Thymus (tissue), 11 donors: Measurements from ENCODE around the gene HAND1. TPM values are rescaled to one million over a fixed set of nuclear protein-coding genes. Genes with fewer than 3 reads are reported as not detected.

Experiments
- DNase-seq, 9 donors: peaks; one replicate each; pipeline ENCODE4 v3.0.0-alpha.2; 2013; ENCODE audit warnings: low spot score in 9 of 9, low read depth in 6 of 9, missing footprints in 1 of 9
- H3K27ac ChIP-seq, 2 donors: one replicate each; pipeline ENCODE4 v1.5.1; 2013; ENCODE audit warnings: control low read depth in 1 of 2, low read depth in 1 of 2, low read length in 1 of 2, mild to moderate bottlenecking in 1 of 2, moderate library complexity in 1 of 2
- H3K27me3 ChIP-seq, 2 donors: one replicate each; pipeline ENCODE4 v1.5.1; 2013; ENCODE audit warnings: low read length in 1 of 2; ENCODE audit not compliant: control insufficient read depth in 2 of 2, insufficient read depth in 1 of 2
- H3K36me3 ChIP-seq, 2 donors: one replicate each; pipeline ENCODE4 v1.5.1; 2013; ENCODE audit warnings: low read length in 1 of 2, mild to moderate bottlenecking in 1 of 2, moderate library complexity in 1 of 2; ENCODE audit not compliant: control insufficient read depth in 2 of 2, insufficient read depth in 2 of 2
- H3K4me1 ChIP-seq, 2 donors: one replicate each; pipeline ENCODE4 v1.5.1; 2013; ENCODE audit warnings: low read length in 2 of 2; ENCODE audit not compliant: control insufficient read depth in 2 of 2, insufficient read depth in 2 of 2
- H3K4me3 ChIP-seq, 2 donors: one replicate each; pipeline ENCODE4 v1.5.1; 2013; ENCODE audit warnings: low read length in 2 of 2, control low read depth in 1 of 2, mild to moderate bottlenecking in 1 of 2
- H3K9me3 ChIP-seq, 2 donors: one replicate each; pipeline ENCODE4 v1.5.1; 2013; ENCODE audit warnings: low read length in 1 of 2, mild to moderate bottlenecking in 1 of 2; ENCODE audit not compliant: control insufficient read depth in 2 of 2, insufficient read depth in 1 of 2
- WGBS: extraction: QIAGEN DNeasy Blood & Tissue Kit; methylation state at CpG from one replicate; pipeline ENCODE4 v1.1.7; 2013; 5-methylcytosine and 5-hydroxymethylcytosine counted together
- polyA plus RNA-seq: library from polyadenylated mRNA; stranded (reverse); fragments of 200-250 nt; gene quantifications from one replicate; pipeline ENCODE4 v1.2.3, GENCODE V29; 2013
- total RNA-seq: library from RNA; stranded (reverse); fragments of 120-200 nt; gene quantifications from one replicate; pipeline ENCODE4 v1.2.4, GENCODE V29; 2013
- donor health status: healthy.

Gene HAND1
- total and polyA plus RNA-seq, 2 donors, result 0.19 to 0.68 TPM

DNA sequence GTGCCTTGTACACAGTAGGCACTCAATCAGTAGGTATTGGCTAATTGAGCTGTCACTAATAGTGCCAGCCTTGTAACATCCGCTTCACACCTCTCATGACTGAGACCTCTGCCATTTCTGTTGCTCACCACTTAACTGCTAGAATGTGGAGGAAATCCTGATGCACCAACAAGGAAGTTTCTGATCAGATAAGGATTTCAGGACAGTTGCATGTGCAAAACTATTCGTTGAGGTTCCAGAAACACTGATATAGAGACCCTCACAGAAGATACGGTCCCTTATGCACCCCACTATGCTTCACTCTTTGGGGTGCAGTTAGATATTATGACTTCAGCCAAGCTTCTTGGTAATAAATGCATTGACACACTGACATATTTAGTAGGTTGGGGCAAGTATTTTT, 21.5 kb downstream of the HAND1 start:
- Histone ChIP-seq H3K36me3 (peaks cover 70 to 77% of the 10 kb centered on the region in 2 donors), H3K27ac (no peak overlapping the region), H3K9me3 (no peaks in the 10 kb centered on the region), H3K4me1 (no peaks in the 10 kb centered on the region), H3K4me3 (no peak overlapping the region), H3K27me3 (no peaks in the 10 kb centered on the region)
- 76% methylated on average over 3 of the region's 3 CpGs for WGBS
- DNase-seq, result no peak

DNA sequence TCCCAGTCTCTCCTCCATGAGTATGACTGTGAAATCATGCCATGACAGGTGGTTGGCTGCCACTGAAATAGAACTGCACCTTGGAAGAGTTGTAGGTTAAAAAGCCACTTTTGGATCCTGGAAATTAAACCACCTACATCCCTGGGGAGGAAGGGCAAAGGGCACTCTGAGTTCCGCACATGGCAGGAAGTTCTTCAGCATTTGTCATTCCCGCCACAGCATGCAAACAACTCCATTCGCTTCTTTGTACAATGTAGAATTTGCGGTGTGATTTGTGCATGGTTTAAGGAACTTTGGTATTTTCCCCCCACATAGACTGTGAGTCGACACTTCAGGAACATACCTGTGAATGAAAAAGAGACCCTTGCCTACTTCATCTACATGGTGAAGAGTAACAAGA, 22.4 kb downstream of the HAND1 start:
- Histone ChIP-seq H3K4me3 (no peak overlapping the region), H3K27me3 (no peaks in the 10 kb centered on the region), H3K27ac (no peak overlapping the region), H3K36me3 (peaks cover 69 to 85% of the 10 kb centered on the region in 2 donors), H3K4me1 (no peaks in the 10 kb centered on the region), H3K9me3 (no peaks in the 10 kb centered on the region)
- 98% methylated on average over 5 of the region's 5 CpGs for WGBS
- no peak for DNase-seq

DNA sequence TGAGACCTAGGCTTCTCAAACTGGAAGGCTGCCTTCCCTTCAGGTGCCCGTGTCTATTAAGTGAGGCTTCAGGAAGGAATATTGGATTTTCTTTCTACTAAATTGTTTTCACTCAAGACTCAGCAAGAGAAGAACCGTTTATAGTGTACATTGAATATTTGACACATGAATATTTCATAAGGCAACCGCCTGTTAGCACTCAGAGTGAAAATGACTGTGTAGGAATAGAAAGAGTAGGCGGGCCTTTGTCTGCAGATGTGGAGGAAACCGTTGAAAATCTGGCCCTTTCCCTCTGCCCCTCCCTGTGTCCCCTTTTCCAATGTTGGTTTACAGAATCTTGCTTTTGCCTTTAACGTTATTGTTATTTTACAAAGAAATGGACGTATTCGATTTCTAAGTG, 26.1 kb downstream of the HAND1 start:
- WGBS, result 95% methylated on average over 8 of the region's 8 CpGs
- no peak overlapping the region for H3K27ac ChIP-seq
- no peak overlapping the region for H3K4me3 ChIP-seq
- peaks cover 6 to 9% of the 10 kb centered on the region in 2 donors for H3K4me1 ChIP-seq
- H3K27me3 ChIP-seq, result no peaks in the 10 kb centered on the region
- H3K9me3 ChIP-seq, result no peaks in the 10 kb centered on the region
- DNase-seq, result no peak
- H3K36me3 ChIP-seq, result peaks cover 46 to 68% of the 10 kb centered on the region in 2 donors

GRCh38 chr5:154449786-154450185, 28.2 kb downstream of the HAND1 start:
- no peak overlapping the region for H3K27ac ChIP-seq
- DNase-seq, result no peak
- no peaks in the 10 kb centered on the region for H3K27me3 ChIP-seq
- H3K4me1 ChIP-seq, result peaks cover 10 to 15% of the 10 kb centered on the region in 2 donors
- H3K36me3 ChIP-seq, result peaks cover 31 to 47% of the 10 kb centered on the region in 2 donors
- no peak overlapping the region for H3K4me3 ChIP-seq
- WGBS, result 94% methylated on average over 2 of the region's 2 CpGs
- H3K9me3 ChIP-seq, result no peaks in the 10 kb centered on the region

DNA sequence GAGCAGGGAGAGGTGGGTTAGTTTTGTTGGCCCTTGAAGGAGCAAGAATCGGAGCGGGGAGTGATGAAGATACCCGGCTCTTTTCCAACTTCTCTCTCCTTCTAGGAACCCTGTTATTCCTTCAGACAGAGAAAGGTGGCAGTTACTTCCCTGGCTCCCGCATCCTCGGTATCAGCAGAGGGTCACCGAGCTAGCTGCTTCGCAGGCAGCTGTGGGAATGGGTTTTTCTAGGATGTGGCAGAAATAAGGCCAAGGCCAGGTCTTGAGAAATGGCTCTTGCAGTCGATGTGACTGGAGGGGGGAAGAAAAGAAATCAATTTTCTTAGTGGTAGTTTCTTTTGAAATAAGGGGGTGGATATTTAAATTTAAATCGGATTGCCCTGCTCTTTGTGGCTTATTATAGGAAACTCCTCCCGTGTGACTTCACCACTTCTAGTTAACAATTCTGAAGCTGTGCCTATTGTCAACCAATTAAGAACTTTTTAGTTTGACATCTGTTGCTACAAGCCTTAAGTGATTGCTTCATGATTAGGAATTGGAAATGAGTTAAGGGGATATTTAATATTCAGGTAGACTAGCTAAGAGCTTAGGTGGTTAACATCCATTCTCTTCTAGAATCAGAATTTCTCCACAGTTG, 30.8 kb downstream of the HAND1 start:
- WGBS, result 25% methylated on average over 10 of the region's 10 CpGs
- Histone ChIP-seq H3K4me3 (peak overlapping the region; percentile 67 to 95), H3K36me3 (peaks cover 12 to 25% of the 10 kb centered on the region in 2 donors), H3K9me3 (no peaks in the 10 kb centered on the region), H3K4me1 (peaks cover 14 to 19% of the 10 kb centered on the region in 2 donors), H3K27me3 (no peaks in the 10 kb centered on the region), H3K27ac (no peak overlapping the region)
- DNase-seq, result peak in 2 of 9 donors; percentile 7 to 31

GRCh38 chr5:154446195-154447088, 31.6 kb downstream of the HAND1 start:
- no peaks in the 10 kb centered on the region for H3K27me3 ChIP-seq
- peak in 4 of 9 donors; percentile 13 to 49 (median 18) for DNase-seq
- H3K27ac ChIP-seq, result peak overlapping the region in 1 of 2 donors; percentile 68
- under 1% methylated on average over 87 of the region's 87 CpGs for WGBS
- no peaks in the 10 kb centered on the region for H3K9me3 ChIP-seq
- peak overlapping the region; percentile 67 to 95 for H3K4me3 ChIP-seq
- H3K36me3 ChIP-seq, result peaks cover 11 to 24% of the 10 kb centered on the region in 2 donors
- H3K4me1 ChIP-seq, result peaks cover 14 to 19% of the 10 kb centered on the region in 2 donors

DNA sequence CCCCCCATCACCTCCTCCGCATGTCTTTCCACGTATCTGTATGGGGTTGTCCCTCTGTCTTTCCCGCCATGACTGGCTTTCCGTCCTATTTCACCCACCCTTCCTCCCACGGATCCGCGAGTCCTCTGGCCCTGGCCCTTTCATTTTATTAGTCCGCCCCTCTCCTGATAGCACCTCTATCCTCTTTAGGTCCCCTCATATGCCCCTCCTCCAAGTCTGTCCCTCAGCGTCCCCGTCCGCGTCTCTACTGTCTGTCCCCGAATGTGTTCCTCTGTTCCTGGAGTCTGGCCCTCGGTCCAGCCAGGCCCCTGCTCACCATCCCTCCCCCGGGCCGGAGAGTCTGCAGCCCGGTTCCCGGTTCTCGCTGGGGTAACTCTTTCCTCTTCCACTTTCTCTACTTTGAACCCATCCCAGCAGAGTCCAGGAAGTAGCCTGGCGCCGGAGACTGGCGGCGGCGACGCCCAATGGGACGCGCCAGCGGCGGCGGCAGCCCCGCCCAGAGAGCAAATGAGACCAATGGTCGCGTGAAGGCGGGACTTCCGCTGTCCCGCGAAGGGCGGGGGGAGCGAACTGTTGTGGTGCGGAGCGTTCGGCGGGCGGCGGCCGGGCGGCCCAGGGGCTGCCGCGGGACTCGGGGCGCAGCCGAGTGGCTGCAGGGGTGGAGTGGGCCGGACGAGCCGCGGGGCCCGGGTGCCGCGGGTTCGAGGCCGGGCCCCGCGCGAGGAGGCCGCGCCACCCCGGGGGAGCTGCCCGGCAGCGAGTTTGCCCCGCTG, 32.4 kb downstream of the HAND1 start, which contains the start of gene SAP30L:
SAP30L (plus strand) TSS at position 576 of the 773 bp plus-strand sequence. CDS start 608 bp downstream, outside the sequence.
- H3K36me3 ChIP-seq, result peaks cover 13 to 24% of the 10 kb centered on the region in 2 donors
- H3K4me1 ChIP-seq, result peaks cover 14 to 19% of the 10 kb centered on the region in 2 donors
- H3K4me3 ChIP-seq, result peak within 1 kb of the TSS; percentile 82 to 95
- peak within 1 kb of the TSS; percentile 5 to 68 for H3K27ac ChIP-seq
- peak; percentile 86 to 97 (median 93) for DNase-seq
- H3K27me3 ChIP-seq, result no peaks in the 10 kb centered on the region
- no peaks in the 10 kb centered on the region for H3K9me3 ChIP-seq
- WGBS, result under 1% methylated on average over 70 of the region's 70 CpGs

- Histone ChIP-seq H3K27me3 (no peaks in the 10 kb centered on the region), H3K27ac (peak overlapping the region; percentile 5 to 36), H3K4me3 (peak overlapping the region; percentile 82 to 95), H3K36me3 (peaks cover 15 to 28% of the 10 kb centered on the region in 2 donors), H3K9me3 (no peaks in the 10 kb centered on the region), H3K4me1 (peaks cover 14 to 19% of the 10 kb centered on the region in 2 donors)
- WGBS, result 7% methylated on average over 30 of the region's 30 CpGs
- peak in 3 of 9 donors; percentile 7 to 21 (median 13) for DNase-seq
Observed at GRCh38 chr5:154444556-154445421, 33.2 kb downstream of the HAND1 start.
